Upper lobe of left lung (tissue), 4 donors: ENCODE data around the gene STX5.

Experiments used
- POLR2A ChIP-seq, 4 donors: fragments of 450-650 bp; IDR thresholded peaks; one replicate each; pipeline ENCODE4 v1.5.1; 2016 to 2017; ENCODE audit warnings: antibody characterized with exemption in 4 of 4, mild to moderate bottlenecking in 2 of 4
- POLR2AphosphoS5 ChIP-seq, 2 donors: sonication (generic); formaldehyde crosslinking; IDR thresholded peaks; one replicate each; pipeline ENCODE4 v1.5.1; 2017; ENCODE audit warnings: antibody characterized with exemption in 2 of 2
- TF ChIP-seq, protein P1 (sequence below), 6 experiments: fragments of 450-650 bp in 4 of 6; fragments of 200-600 bp in 2 of 6; sonication (generic) in 2 of 6; IDR thresholded peaks; one replicate each; pipeline ENCODE4 v1.5.1; 2016 to 2019; ENCODE audit warnings: antibody characterized with exemption in 6 of 6

DNA sequence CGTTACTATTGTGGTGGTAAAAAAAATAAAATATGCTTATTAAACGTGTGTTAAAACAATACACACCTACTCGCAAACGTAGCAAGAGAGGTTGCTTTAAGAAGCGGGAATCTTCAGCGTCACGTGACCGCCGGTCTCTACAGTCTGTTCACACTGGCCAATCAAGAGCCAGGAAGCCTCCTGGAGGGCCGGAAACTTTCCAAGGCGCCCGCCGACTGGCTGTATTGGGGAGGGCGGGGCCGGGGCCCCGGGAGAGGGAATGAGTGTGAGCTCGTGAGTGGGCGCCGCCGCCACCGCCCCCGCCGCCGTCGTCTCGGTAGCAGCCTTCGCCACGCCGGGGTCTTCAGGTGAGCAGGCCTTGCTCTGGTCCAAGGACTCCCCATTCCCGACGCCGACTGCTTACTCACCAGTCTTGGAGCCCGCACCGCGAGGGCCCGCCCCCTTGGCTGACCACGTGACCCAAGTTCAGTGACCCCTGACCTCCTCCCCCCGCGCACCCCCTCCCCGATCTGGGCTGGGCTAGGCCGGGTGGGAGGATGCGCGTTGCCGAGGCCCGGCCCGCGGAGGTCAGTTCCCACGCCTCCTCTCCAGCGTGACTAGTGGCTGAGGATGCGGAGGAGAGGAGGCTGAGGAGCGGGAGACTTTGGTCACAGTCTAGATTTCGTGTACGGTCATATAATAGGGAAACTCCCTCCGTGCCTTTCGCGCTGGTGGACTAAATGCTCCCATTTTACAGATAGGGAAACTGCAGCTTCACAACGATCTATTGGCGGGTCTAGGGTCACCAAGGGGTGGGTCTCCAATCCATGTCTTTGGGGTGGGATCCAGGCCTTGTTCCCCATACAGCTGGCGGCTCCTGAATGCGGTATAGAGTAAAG, 60.5 kb downstream of the STX5 start, which contains the start of gene TAF6L:
- TF ChIP-seq, protein P1, sequence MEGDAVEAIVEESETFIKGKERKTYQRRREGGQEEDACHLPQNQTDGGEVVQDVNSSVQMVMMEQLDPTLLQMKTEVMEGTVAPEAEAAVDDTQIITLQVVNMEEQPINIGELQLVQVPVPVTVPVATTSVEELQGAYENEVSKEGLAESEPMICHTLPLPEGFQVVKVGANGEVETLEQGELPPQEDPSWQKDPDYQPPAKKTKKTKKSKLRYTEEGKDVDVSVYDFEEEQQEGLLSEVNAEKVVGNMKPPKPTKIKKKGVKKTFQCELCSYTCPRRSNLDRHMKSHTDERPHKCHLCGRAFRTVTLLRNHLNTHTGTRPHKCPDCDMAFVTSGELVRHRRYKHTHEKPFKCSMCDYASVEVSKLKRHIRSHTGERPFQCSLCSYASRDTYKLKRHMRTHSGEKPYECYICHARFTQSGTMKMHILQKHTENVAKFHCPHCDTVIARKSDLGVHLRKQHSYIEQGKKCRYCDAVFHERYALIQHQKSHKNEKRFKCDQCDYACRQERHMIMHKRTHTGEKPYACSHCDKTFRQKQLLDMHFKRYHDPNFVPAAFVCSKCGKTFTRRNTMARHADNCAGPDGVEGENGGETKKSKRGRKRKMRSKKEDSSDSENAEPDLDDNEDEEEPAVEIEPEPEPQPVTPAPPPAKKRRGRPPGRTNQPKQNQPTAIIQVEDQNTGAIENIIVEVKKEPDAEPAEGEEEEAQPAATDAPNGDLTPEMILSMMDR (IDR thresholded peaks at IDR 0.05) = no peak
- TF ChIP-seq POLR2A (IDR thresholded peaks at IDR 0.05) (peak in 2 of 4 donors; percentile 36 to 67), POLR2AphosphoS5 (IDR thresholded peaks at IDR 0.05) (peak; percentile 74 to 82)
